T-helper 22 cell (primary cell): ENCODE results near the gene CORO7.
"Not testable (repeated sequence)": the region's sequence is repeated elsewhere in the genome, so short reads cannot be mapped to it uniquely, and the experiment has no call there.

Experiments used
- DNase-seq: peaks from one replicate; pipeline ENCODE4 v3.0.0-alpha.2; 2020; ENCODE audit warnings: low read depth

Gene CORO7

DNA sequence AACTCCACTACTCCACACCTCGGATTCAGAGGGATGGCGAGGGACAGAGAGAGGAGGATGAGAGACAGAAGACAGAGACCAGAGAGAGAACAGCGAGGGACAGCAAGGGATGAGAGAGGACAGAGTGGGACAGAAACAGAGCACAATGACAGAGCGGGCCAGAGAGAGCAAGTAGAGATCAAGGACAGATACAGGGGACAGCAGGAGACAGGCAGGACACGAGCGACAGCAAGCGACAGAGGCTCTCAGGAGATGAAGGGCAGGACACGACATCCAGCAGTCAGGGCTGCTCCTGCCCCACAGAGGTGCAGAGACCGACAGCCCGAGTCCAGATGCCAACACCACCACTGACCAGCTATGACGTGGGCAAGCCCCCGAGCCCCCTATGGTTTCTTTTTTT lies 14.9 kb downstream of the CORO7 start:
- DNase-seq: no peak

DNA sequence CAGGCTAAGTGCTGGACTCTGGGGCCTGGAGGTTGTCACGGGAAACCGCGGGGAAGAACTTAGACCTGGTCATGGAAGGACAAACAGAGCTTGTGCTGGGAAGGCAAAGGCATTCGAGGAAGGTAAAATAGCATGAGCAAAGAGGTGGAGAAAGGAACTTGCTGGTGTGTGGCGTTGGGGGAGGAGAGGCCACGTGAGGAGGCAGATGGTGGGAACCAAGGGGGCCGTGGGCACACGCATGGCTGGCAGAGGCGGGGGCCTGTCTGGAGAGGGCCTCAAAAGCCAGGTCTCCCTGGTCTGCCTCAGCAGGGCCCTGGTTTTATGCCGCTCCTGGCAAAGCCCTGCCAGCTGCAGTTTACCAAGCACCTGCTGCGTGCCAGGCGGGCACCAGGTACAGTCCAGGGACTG lies 15.3 kb downstream of the CORO7 start:
- DNase-seq: no peak

DNA sequence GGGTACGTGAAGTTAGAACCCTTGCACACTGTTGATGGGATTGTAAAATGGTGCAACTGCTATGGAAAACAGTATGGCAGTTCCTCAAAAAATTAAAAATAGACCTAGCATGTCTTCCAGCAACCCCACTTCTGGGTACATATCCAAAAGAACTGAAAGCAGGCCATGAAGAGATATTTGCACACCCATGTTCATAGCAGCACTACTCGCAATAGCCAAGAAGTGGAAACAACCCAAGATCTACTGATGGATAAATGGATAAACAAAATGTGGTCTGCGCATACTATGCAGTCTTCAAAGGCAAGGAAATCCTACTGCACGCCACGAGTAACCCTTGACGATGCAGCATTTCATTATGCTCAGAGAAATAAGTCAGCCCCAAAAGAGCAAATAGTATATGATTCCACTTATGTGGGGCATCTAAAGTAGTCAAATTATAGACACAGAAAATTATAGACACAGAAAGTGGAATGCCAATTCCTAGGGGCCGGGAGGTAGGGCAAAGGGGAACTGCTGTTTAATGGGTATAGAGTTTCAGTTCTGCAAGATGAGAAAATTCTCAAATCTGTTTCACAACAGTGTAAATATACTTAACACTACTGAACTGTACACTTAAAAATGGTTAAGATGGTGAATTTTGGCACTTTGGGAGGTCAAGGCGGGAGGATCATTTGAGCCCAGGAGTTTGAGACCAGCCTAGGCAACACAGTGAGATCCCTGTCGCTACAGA lies 17.2 kb downstream of the CORO7 start:
- DNase-seq: no peak

DNA sequence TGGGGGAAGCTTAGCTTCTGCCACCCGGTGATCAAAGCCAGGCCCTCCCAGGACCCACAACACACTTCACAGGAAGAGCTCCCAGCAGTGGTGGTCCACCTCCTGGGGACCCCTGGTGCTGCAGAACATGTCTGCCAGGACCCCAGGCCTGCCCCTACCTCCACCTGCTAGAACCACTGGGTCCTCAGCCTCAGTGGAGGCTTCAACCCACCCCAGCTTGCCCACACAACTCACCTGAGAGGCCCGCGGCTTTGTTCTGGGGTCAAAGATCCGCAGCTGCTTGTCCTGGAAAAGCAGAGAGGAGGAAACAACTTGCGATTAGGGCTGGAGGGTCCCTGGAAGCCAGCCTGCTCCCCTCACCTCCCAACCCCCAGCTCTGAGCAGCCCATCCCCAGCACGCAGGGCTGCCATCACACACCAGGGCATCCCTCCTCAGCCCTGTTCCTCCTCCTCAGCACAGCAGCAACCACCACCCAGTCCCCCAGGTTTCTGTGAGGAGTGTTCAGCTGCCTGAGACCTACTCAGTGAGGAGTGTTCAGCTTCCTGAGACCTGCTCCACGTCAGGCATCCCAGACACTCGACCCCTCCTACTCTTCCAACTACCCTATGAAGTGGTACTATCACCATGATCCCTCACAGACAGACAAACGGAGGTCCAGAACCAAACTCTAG lies 21.2 kb downstream of the CORO7 start:
- DNase-seq: no peak

DNA sequence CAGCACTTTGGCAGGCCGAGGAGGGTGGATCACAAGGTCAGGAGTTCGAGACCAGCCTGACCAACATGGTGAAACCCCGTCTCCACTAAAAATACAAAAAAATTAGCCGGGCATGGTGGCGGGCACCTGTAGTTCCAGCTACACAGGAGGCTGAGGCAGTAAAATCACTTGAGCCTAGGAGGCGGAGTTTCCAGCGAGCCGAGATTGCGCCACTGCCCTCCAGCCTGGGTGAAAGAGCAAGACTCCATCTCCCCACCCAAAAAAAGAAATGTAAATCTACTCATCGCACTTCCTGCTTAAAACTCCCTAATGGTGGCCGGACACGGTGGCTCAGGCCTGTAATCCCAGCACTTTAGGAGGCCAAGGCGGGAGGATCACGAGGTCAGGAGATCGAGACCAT lies 22.5 kb downstream of the CORO7 start:
- not testable (repeated sequence) for DNase-seq

DNA sequence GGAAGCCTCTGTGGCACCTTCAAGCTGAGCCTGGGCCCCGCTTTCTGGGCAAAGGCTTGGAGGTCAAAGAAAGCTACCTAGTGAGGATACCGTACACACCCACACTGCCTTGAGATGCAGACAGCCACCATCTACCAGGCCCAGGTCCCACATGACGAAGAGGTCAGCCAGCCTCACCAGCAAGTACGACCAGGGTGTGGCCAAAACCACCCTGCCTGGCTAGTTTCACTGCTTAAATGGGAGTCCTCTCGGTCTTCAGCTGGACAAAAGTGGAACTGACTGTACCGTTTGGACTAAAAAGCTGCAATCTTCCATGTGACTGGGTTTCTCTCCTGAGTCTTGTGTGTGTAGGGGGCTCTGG lies 23.2 kb downstream of the CORO7 start:
- DNase-seq: no peak

DNA sequence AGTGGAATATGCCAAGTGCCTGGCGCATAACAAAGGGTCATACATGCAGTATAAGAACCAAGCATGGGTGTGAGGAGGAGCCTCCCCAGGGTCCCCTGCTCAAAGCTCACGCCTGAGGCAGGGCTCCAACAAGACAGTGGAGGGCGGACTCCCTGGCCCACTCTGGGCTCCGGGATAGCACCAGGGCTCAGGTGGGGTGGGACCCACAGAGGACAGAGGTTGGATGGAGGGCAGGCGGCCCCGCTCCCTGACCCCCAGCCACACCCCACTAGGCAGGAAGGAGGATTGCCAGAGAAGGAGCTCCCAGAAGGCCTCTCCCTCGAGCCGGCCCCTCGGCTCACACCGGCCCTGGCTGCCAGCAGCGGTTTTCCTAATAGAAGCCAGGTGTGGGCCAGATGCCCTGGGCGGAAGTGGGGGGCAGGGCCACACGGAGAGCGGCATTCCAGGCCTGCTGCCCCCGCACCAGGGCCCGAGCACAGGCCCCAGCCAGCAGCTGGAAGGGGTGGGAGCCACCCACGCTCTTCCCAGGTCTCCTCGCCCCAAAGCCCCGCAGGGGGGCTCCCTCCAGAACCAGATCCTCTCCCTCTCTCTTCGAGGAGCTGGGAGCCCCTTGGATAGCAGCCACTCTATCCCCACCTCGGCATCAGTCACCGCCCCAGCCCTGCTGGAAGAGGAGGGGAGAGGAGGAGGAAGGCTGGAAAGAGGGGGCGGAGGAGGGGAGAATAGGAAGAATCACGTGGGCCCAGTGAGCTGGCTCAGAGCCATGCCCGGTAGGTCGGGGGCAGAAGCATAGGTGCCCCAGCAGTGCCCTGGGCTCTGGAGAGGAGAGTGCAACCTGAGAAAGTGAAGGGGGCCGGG lies 23.8 kb downstream of the CORO7 start:
- DNase-seq: no peak

DNA sequence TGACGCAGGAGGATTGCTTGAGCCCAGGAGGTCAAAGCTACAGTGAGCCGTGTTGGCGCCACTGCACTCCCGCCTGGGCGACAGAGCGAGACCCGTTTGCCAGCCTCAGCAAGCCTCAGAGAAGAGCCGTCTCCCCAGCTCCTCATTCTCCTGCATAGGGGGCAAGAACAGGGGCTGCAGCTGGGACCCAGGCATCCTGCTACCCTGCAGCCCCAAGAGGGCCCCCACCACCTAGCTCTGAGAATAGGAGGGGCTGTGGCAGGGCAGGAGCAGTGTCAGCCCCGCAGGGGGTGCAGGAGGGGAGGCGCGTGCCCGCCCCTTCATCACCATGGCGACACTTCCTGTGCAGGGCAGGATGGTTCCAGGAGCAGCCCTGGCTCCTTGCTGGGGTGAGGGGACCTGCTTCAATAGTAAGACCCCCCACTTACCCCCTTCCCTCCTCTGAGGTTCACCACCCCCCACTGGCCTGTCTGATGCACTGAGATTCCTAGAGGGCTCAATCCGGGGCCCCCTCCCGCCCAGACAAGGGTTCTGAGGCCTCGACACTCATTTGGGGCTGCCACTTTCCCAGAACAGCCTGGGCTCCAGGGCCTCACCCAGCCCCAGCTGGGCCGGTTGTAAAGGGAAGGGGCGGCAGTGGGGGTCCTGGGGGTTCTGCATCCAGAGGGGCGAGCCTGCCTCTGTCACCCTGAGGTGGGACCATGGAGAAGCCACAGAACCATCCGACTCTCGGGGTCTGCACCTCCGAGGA lies 24.6 kb downstream of the CORO7 start:
- DNase-seq: no peak

DNA sequence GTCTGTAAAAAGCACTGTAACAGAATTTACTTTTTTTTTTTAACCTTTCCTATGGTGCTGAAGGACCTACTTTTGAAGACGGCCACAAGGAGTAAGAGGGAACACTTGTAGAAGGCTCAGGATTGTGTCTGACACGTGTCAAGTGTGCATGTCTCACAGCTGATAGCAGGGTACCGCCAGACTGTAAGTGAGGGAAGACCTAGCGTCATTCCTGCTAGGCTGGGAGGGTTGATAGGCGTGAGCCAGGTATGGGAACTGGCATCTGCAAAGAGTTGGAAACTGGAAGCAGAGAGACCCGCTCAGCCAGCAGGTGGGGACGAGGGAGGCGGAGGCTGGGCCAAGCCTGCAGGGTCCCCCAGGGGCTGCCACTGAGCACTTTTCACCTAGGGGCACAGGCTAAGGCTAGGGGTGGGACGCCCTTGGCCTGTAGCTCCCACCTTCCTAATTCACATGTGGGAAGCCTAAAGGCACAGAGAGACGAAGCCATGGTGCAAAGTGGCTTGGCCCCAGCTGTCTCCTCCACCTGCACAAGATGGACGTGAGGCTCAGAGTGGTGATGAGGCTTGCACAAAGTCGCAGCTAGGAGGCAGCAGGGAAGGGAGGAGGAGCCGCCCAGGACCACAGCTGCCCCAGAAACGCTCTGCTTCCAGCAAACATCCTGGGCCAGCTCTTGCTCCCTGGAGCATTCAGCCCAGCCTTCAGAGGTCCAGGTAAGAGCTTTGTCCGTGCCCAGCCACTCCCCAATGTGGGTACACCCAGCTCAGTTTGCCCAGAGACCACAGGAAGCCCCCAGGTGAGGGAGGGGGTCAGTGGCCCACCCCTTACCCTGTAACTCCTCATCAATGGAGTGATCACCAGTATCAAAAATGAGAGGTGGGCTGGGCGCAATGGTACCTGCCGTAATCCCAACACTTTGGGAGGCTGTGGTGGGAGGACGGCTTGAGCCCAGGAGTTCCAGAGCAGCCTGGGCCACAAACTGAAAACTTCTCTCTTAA lies 25.8 kb downstream of the CORO7 start:
- no peak for DNase-seq

DNA sequence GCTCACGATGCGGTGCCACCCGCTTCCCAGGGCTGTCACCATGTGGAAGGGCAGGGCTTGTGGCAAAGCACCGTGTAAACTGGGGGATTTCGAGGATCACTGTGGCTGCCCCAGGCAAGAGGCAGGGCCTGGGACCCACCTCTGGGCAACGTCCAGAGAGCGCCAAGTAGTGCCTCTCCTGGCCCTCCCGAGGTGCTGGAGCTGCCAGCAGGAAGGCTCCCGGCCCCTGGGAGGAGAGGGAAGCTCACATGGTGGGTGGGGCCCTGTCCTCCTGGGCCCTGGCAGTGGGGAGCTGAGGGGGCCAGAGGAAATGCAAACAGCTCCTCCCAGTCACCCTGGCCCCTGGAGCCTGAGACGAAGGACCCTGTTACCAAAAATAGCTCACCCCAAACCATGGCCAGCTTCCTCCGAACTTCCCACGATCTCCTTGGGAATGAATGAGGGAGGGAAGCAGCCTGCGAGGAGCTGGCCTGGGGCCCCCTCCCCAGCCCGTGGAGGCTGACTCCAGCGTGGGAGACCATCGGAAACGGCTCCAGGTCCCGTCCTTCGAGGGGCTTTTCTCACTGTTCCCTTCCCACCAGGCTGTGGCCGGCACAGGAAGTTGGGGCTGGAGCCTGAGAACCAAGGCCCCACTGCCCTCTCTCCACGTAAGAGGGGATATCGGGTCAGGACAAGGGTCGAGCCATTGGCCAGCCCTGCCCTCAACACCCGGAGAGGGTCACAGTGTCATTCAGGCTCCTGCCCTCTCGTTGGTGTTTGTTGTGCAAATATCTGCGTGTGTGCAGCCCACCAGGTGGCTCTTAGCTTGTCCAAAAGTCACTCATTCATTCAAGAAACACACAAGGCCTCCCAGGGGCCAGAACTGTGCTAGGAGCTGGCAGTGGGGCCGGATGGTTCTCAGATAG lies 27.1 kb downstream of the CORO7 start:
- DNase-seq: no peak

DNA sequence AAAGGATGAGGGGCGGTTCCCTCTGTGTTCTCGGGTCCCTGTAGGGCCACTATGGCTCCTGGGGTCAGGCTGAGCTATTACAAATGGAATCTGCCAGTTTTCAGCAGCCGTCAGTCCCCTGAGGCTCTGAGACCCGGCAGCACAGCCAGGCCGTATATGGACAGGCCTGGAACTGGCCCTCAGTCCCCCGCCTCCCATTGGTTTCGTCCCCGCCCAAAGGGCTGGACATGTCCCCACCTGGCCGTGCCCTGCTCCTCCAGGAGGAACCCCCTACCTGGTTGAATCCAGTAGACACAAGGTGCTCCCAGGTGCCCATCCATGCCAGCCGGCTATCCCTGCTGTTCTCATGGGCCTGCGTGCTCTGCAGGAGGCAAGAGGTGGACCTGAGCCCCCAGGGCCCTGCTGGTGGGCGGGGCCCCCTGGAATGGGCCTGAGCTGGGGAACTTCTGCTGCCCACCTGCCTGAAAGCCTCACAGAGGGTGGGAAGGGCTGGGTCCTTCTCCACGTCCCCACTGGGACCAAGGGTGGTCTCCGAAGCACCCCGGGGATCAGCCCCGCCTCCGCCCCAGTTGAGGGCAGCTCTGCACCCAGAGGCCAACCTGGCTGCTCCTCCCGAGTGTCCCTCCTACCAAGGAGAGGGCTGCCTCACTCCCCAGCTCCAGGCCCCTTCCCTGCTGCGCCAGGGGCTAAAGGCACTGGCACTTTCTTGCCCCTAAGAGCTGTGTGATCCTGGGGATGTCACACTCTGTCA lies 27.9 kb downstream of the CORO7 start:
- no peak for DNase-seq

DNA sequence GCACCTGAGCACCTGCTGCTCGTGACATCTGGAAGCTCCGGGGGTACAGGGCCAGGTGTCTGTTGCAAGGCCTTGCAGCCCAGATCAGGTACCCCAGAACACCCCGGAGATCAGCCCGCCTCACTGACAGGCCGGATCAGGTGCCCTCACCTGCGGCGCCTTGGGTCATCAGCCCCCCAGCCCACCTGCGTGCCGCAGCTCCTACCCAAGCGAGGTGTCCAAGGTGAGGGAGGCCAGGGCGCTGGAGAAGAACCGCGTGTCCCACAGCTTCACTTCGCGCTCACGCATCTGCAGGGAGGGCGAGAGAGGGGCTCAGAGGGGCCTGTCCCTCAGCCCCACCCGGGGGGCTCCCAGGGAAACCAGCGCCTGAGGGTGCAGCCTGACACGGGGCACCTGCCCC lies 28.6 kb downstream of the CORO7 start:
- DNase-seq: no peak

DNA sequence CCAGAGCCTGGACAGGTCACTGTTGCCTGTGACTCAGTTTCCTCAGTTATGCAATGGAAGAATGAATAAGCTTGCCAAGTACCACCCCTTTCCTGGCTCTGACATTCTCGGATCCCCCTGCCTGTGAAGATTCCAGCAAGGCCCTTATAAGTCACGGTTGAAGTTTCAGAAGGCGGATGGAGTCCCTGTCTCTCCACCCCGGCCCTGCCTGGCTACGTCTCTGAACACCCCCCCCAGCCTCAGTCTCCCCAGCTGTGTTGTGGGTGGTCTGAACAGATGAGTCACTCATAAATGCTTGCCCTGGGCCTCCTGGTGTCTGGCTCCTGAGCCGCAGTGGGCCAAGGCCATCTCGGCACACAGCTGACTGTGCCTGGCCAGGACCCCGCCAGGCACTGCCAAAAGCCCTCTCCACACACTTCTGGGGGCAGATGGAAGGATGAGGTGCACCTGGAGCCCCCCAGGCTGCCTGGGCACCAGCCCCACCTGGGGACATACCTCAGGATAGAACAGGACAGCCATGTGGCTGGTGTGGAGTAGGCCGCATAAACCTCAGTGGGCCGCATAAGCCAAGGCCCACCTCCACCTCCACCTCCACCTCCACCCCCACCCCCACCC lies 29.3 kb downstream of the CORO7 start:
- no peak for DNase-seq

DNA sequence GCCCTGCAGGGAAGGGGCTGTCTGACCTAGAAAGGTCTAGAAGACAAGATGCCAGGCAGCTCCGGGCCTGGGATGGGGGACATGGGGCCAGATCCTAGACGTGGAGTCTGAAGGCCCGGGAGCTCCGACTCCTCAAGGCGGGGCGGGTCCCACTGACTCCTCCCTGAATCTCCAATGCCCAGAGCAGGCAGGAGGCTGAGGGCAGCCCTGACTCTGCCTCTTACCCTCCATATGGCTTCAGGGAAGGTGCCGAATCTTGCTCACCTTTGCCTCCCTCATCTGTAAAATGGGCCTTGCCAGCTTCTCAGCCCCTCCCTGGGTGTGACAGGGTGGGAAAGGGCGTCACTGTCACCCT lies 30.0 kb downstream of the CORO7 start:
- no peak for DNase-seq

DNA sequence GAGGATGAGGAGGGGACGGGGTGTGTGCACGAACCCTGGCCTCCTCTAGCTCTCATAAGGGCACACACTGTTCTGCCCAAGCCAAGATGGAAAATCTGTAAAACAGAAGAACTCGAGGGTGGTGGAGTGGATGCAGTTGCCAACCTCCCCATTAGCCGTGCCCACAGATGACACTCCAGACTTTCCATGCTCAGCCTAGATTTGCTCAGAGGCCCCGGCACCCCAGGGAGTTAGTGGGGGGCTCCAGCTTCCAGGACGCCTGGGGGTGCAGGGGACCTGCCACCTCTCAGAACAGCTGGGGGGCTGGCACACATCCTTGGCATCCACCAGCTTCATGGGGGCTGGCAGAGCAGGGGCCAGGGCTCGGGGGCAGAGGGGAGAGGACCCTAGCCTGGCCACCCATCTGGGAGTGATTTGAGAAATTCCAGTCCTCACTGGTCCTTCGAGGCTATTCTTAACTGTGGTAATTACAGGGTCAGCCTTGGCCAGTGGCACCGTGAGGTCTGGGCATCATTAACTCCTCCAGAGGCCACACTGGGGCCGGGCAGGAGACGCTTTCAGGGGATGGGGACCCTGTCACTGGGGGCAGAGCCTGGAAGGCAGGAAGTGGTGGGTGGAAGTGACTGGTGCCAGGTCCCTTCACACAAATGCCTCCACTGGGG lies 30.5 kb downstream of the CORO7 start:
- no peak for DNase-seq

DNA sequence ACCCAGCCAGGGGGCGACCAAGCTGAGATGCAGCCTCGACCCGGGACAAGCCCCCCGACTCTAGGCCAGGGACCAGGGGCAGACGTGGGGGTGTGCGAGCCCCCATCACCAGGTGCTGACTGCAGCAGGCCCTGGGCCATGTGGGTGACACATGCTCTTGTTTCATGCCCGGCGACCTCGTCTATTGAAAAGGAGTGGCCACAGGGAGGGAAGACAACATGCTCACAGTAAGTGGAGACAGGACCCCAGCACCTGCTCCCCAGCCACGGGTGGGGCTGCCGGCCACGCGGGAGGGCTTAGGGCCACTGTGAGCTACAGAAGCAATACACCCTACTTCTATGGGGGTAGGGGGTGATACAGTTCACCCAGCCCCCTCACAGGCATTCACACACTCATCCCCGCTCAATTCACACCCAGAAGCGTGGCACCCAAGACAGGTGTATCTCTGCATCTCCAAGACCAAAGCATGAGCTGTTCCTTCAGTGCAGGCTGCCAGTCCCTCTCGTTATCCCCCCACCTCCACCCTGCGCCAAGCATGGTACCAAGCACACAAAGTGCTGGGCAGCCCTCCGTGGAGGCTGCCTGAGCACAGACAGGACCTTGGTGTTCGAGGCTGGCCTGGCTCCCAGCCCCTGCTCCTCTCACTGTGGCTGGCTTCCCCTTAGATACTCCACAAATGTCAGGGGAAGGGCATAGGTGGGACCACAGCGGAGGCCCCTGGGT lies 31.2 kb downstream of the CORO7 start:
- no peak for DNase-seq

DNA sequence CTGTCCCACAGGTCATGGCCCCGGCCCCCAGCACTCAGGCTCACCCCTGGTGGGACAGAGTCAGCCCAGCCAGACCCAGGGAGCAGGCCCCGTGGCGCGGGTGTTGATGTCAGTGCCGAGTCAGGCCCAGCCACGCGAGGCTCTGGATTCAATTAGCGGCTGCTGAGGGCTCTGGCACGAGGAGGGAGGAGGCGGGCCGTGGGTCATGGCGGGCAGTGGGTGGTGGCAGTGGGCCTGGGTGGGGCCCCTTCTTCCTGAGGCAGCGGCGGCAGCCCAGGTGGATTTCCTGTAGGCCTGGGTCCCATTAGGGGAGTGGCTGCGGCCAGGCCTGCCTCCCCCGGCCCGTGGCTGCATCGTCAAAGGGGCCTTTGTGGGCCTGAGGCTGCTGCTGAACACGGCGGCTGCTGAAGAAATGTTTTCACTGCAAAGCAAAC lies 31.9 kb downstream of the CORO7 start:
- DNase-seq: no peak
